Panc1 (cell line): ENCODE measurements around the gene MACROD2. TPM values are rescaled to one million over a fixed set of nuclear protein-coding genes. Genes with fewer than 3 reads are reported as not detected.

Experiments
- ATAC-seq: fragments of 200-7000 bp; cut with Tn5 transposase; 2 replicates; pipeline ENCODE4 v1.9.1; 2020; ENCODE audit warnings: mild to moderate bottlenecking, moderate library complexity
- BruUV-seq: library from RNA; stranded (reverse); fragments of 400-500 nt; replicated peaks from 2 replicates; lab custom pipeline; 2021; lab: Mats Ljungman, UMichigan
- CTCF ChIA-PET: fragments of 300-600 bp; sonication (Branson Sonifier 250); formaldehyde crosslinking; loops from one replicate; lab custom pipeline; 2022; ENCODE audit warnings: antibody characterized with exemption; lab: Charles Lee
- POLR2A ChIA-PET: fragments of 300-600 bp; sonication (Branson Sonifier 250); formaldehyde crosslinking; loops from one replicate; lab custom pipeline; 2022; ENCODE audit warnings: antibody characterized with exemption; lab: Charles Lee
- DNase-seq: peaks from one replicate; pipeline ENCODE4 v3.0.0-alpha.2; 2010; ENCODE audit warnings: low read depth, low spot score
- H3K27ac ChIP-seq: 2 replicates; pipeline ENCODE4 v1.5.1; 2011; ENCODE audit warnings: mild to moderate bottlenecking, low read length, inconsistent platforms
- H3K27me3 ChIP-seq: fragments of 200-500 bp; sonication (Bioruptor generic); 2 replicates; pipeline ENCODE4 v1.6.0; 2014; ENCODE audit warnings: low read length, inconsistent platforms; ENCODE audit not compliant: control insufficient read depth, insufficient read depth
- H3K36me3 ChIP-seq: fragments of 200-500 bp; sonication (Bioruptor generic); 2 replicates; pipeline ENCODE4 v1.5.1; 2014; ENCODE audit warnings: inconsistent platforms, mild to moderate bottlenecking, low read length, moderate library complexity; ENCODE audit not compliant: control insufficient read depth, insufficient read depth
- H3K4me1 ChIP-seq: 2 replicates; pipeline ENCODE4 v1.5.1; 2011; ENCODE audit warnings: inconsistent platforms, mild to moderate bottlenecking, low read length, moderate library complexity; ENCODE audit not compliant: control insufficient read depth, insufficient read depth
- H3K4me3 ChIP-seq, 2 experiments: 2 replicates each; pipeline ENCODE4 v1.5.1; 2011 to 2012; ENCODE audit warnings: low read depth in 2 of 2, low read length in 2 of 2, mild to moderate bottlenecking in 2 of 2, inconsistent platforms in 1 of 2, moderate library complexity in 1 of 2
- H3K9me3 ChIP-seq: fragments of 200-500 bp; sonication (Bioruptor generic); 2 replicates; pipeline ENCODE4 v1.5.1; 2014; ENCODE audit warnings: low read depth, mild to moderate bottlenecking, inconsistent platforms, low read length, moderate library complexity; ENCODE audit not compliant: control insufficient read depth, insufficient read depth
- CTCF ChIP-seq: fragments of 450-650 bp; IDR thresholded peaks from 2 replicates; pipeline ENCODE4 v1.5.1; 2017; ENCODE audit warnings: mild to moderate bottlenecking
- POLR2AphosphoS5 ChIP-seq: IDR thresholded peaks from 2 replicates; pipeline ENCODE4 v1.6.1; 2012; ENCODE audit warnings: mild to moderate bottlenecking, low read depth, low read length, moderate library complexity
- SIN3A ChIP-seq: IDR thresholded peaks from 2 replicates; pipeline ENCODE4 v1.6.1; 2012; ENCODE audit warnings: low read depth, mild to moderate bottlenecking, low read length, moderate library complexity, borderline replicate concordance; ENCODE audit not compliant: insufficient read depth
- TCF7L2 ChIP-seq: IDR thresholded peaks from 2 replicates; pipeline ENCODE4 v1.6.1; 2011; ENCODE audit warnings: mild to moderate bottlenecking, low read depth, low read length, inconsistent platforms
- in situ Hi-C: cut with HindIII; loops from 2 replicates; pipeline ENCODE4 v1.10.0; 2016; ENCODE audit warnings: low sequenced_read_pairs, low pct_unique_long_range_greater_than_20kb
- intact Hi-C: fragments of 100-400 bp; cut with micrococcal nuclease; formaldehyde crosslinking; loops from one replicate; pipeline ENCODE4 v1.10.0; 2022; ENCODE audit not compliant: unreplicated experiment
- total RNA-seq: library from RNA; stranded (reverse); gene quantifications from one replicate; pipeline ENCODE4 v1.2.1, GENCODE V29; 2021; ENCODE audit not compliant: unreplicated experiment
- TF ChIP-seq, protein P1 (sequence below), 2 experiments: IDR thresholded peaks; 2 replicates each; pipeline ENCODE4 v1.6.1; 2011 to 2012; ENCODE audit warnings: low read depth in 2 of 2, control low read depth in 1 of 2, low read length in 1 of 2, mild to moderate bottlenecking in 1 of 2, moderate library complexity in 1 of 2; ENCODE audit not compliant: insufficient read depth in 1 of 2

The MACROD2 gene
- total RNA-seq, 1 experiment from 2014 or later, result 1.2 TPM

- Histone ChIP-seq H3K4me3 (no peak overlapping the region), H3K36me3 (no peaks in the 10 kb centered on the region), H3K27ac (no peak overlapping the region), H3K9me3 (no peaks in the 10 kb centered on the region), H3K4me1 (no peaks in the 10 kb centered on the region), H3K27me3 (no peaks in the 10 kb centered on the region)
- DNase-seq (no peak), ATAC-seq (no peak)
- no TSS peak for BruUV-seq
- CTCF ChIA-PET, result no interaction called here
- POLR2A ChIA-PET, result no interaction called here
- in situ Hi-C loops, result no loop called here
- intact Hi-C loops, result no loop called here
- TF ChIP-seq TCF7L2 (no peak), SIN3A (no peak), CTCF (no peak), POLR2AphosphoS5 (no peak)
- TF ChIP-seq, protein P1, sequence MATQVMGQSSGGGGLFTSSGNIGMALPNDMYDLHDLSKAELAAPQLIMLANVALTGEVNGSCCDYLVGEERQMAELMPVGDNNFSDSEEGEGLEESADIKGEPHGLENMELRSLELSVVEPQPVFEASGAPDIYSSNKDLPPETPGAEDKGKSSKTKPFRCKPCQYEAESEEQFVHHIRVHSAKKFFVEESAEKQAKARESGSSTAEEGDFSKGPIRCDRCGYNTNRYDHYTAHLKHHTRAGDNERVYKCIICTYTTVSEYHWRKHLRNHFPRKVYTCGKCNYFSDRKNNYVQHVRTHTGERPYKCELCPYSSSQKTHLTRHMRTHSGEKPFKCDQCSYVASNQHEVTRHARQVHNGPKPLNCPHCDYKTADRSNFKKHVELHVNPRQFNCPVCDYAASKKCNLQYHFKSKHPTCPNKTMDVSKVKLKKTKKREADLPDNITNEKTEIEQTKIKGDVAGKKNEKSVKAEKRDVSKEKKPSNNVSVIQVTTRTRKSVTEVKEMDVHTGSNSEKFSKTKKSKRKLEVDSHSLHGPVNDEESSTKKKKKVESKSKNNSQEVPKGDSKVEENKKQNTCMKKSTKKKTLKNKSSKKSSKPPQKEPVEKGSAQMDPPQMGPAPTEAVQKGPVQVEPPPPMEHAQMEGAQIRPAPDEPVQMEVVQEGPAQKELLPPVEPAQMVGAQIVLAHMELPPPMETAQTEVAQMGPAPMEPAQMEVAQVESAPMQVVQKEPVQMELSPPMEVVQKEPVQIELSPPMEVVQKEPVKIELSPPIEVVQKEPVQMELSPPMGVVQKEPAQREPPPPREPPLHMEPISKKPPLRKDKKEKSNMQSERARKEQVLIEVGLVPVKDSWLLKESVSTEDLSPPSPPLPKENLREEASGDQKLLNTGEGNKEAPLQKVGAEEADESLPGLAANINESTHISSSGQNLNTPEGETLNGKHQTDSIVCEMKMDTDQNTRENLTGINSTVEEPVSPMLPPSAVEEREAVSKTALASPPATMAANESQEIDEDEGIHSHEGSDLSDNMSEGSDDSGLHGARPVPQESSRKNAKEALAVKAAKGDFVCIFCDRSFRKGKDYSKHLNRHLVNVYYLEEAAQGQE (IDR thresholded peaks at IDR 0.05; ENCODE audit: insufficient read depth in 1 of 2, low read depth in 2 of 2, low read length in 1 of 2), result no peak
Observed at GRCh38 chr20:15818651-15819071, 1823.3 kb downstream of the MACROD2 start.

DNA sequence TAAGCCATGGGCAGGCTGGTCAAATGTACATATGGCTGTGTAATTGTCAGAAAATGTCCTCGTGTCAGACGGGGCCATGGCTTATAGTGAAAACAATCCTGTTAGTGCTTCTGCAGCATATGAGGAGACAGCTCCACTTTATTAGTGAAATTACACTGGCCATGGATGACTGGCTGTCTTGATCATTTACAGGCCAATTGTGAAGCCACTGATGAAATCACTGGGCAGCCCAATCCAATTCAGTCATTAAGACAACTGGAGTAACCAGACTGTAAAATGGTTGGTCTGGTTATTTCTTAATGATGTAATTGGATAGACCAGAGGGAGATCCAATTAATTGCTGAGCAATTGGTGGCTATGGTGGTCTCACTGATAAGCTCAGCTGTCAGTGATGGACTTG lies 1828.4 kb downstream of the MACROD2 start:
- H3K4me3 ChIP-seq, result no peak overlapping the region
- no peaks in the 10 kb centered on the region for H3K9me3 ChIP-seq
- BruUV-seq, result no TSS peak
- no peaks in the 10 kb centered on the region for H3K4me1 ChIP-seq
- CTCF ChIA-PET, result no interaction called here
- no peak overlapping the region for H3K27ac ChIP-seq
- TF ChIP-seq TCF7L2 (no peak), POLR2AphosphoS5 (no peak)
- in situ Hi-C loops, result no loop called here
- DNase-seq, result no peak
- ATAC-seq, result no peak
- intact Hi-C loops, result no loop called here
- POLR2A ChIA-PET, result no interaction called here
- H3K27me3 ChIP-seq, result no peaks in the 10 kb centered on the region
- no peaks in the 10 kb centered on the region for H3K36me3 ChIP-seq

DNA sequence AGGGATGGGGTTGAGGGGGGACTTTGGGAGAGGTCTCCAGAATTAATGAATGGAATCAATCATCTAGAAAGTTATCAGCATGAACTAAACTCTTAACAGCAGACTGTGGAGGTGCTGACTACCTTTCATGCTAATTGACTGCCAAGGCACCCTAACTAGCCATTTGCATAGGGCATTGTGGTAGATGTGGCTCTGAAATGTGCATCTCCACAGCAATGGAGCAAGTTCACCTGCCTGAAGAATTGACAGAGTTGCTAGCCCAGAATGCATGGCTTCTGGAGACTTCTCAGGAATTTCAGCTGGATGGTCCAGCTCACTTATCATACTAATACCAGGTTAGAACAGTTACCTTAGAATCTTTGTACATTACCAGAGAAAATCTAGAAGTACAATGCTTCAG lies 1832.3 kb downstream of the MACROD2 start:
- ChIA-PET CTCF (no interaction called here), POLR2A (no interaction called here)
- DNase-seq (no peak), ATAC-seq (no peak)
- no peak overlapping the region for H3K4me3 ChIP-seq
- no peak for TF ChIP-seq POLR2AphosphoS5
- TF ChIP-seq CTCF, result no peak
- no peak for TF ChIP-seq TCF7L2
- TF ChIP-seq SIN3A, result no peak
- TF ChIP-seq, protein P1 (IDR thresholded peaks at IDR 0.05; ENCODE audit: insufficient read depth in 1 of 2, low read depth in 2 of 2, low read length in 1 of 2), result no peak
- no peak overlapping the region for H3K27ac ChIP-seq
- BruUV-seq, result no TSS peak
- no peaks in the 10 kb centered on the region for H3K4me1 ChIP-seq
- no peaks in the 10 kb centered on the region for H3K36me3 ChIP-seq
- H3K27me3 ChIP-seq, result no peaks in the 10 kb centered on the region
- in situ Hi-C loops (no loop called here), intact Hi-C loops (no loop called here)
- no peaks in the 10 kb centered on the region for H3K9me3 ChIP-seq
